Body of pancreas (tissue), 4 donors: ENCODE results near the gene CYB561D2.

Source experiments
- POLR2A ChIP-seq, 3 donors: fragments of 450-650 bp; IDR thresholded peaks; one replicate each; pipeline ENCODE4 v1.6.1; 2016; ENCODE audit warnings: antibody characterized with exemption in 3 of 3, mild to moderate bottlenecking in 2 of 3
- TF ChIP-seq, protein P1 (sequence below), 7 experiments: fragments of 450-650 bp in 4 of 7; fragments of 200-600 bp in 3 of 7; sonication (generic) in 3 of 7; IDR thresholded peaks; one replicate each; pipeline ENCODE4 v1.5.1; 2016 to 2019; ENCODE audit warnings: antibody characterized with exemption in 7 of 7

DNA sequence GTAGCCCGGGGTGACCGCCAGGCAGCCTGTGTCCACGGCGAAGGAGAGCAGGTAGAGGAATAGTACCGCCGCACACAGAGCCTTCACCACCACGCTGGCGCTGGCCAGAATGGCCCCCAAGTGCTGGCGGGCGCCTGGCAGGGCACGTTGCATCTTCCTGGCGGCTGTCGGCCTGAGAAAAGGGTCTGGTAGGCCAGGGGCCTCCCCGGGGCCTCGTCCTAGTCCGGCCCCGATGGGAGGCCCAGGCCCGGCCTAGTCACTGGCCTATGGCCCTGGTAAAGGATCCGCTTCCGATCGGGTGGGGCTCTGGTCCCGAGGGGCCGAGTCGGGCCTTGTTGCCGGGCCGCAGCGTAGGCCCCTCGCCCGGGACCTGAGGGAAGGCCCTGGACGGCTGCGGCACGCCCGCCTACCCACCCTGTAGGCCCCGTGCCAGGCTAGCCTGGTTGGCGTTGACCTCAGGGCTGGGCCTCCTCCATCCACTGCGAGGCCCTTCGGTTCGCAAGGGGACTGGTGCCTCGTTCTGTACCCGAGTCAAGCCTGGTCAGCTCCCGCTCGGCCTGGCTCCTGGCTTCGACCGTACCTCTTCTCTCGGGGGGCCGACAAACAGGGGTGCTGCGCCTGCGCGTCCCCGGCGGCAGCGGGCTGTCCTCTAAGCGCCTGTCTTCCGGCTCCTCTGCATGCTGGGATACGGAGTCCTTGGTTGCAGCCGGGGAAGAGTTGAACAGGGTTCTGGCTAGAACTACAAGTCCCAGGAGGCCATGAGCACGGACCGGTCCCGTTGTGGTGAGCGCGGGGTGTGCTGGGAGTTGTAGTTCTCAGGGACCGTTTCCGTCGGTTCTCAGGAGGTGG lies 8.5 kb downstream of the CYB561D2 start, which contains the start of gene TMEM115:
- TF ChIP-seq, protein P1, sequence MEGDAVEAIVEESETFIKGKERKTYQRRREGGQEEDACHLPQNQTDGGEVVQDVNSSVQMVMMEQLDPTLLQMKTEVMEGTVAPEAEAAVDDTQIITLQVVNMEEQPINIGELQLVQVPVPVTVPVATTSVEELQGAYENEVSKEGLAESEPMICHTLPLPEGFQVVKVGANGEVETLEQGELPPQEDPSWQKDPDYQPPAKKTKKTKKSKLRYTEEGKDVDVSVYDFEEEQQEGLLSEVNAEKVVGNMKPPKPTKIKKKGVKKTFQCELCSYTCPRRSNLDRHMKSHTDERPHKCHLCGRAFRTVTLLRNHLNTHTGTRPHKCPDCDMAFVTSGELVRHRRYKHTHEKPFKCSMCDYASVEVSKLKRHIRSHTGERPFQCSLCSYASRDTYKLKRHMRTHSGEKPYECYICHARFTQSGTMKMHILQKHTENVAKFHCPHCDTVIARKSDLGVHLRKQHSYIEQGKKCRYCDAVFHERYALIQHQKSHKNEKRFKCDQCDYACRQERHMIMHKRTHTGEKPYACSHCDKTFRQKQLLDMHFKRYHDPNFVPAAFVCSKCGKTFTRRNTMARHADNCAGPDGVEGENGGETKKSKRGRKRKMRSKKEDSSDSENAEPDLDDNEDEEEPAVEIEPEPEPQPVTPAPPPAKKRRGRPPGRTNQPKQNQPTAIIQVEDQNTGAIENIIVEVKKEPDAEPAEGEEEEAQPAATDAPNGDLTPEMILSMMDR (IDR thresholded peaks at IDR 0.05), result no peak
- TF ChIP-seq POLR2A (IDR thresholded peaks at IDR 0.05), result peak; percentile 44 to 80 (median 74)
